GM19043 (cell line): ENCODE data around the gene SETD5.

Experiments
- ATAC-seq: cut with Tn5 transposase; IDR thresholded peaks from one replicate; pipeline ENCODE4 v1.9.1; 2021; ENCODE audit warnings: low read depth; ENCODE audit not compliant: unreplicated experiment

The SETD5 gene

GRCh38 chr3:9508781-9509180 lies 111.4 kb downstream of the SETD5 start:
- ATAC-seq = no peak

DNA sequence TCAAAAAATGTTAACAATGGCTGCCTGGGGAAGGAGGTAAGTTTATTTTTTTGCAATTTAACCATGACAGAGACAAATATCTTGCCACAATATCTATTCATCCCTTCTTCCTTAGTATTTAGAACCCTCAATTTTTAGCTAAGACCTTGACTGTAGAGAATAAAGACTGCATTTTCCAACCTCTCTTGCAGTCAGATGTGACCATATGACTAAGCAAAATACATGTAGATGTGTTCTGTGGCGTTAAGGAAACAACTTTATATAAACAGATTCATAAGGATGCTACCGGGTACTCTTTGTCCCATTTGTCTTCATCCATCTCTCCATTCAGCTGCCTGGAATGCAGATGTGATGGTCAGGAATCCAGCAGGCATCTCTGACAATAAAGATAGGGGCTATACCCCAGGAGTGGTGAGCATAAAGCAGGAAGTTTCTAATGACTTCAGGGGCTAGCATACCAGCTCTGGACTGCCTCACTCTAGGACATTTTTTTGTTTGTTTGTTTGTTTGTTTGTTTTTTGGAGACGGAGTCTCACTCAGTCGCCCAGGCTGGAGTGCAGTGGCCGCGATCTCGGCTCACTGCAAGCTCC lies 115.1 kb downstream of the SETD5 start:
- no peak for ATAC-seq

DNA sequence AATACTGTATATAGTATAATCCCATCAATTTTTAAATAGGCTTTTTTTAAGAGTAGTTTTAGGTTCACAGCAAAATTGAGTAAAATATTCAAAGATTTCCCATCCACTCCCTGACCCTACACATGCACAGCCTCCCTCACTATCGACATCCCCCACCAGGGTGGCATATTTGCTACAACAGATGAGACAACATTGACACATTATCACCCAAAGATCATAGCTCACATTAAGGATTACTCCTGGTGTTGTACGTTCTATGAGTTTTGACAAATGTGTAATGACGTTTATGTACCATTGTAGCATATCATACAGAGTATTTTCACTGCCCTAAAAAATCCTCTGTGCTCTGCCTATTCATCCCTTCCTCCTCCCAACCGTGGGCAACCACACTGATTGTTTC lies 116.9 kb downstream of the SETD5 start:
- no peak for ATAC-seq

DNA sequence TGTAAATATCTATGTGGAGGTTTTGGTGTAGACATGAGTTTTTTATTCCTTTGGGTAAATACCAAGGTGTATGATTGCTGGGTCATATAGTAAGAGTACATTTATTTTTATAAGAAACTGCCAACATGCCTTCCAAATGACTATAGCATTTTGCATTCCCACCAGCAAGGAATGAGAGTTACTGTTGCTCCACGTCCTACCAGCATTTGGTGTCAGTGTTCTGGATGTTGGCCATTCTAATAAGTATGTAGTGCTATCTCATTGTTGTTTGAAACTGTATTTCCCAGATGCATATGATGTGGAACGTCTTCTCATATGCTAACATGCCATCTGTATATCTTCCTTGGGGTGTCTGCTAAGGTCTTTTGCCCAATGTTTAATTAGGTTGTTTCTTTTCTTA lies 117.5 kb downstream of the SETD5 start:
- ATAC-seq = no peak

- ATAC-seq = no peak
Measured at GRCh38 chr3:9525078-9525477, 127.7 kb downstream of the SETD5 start.
